Gastrocnemius medialis (tissue), 4 donors: Measurements from ENCODE around the gene WDR45. TPM values are rescaled to one million over a fixed set of nuclear protein-coding genes. Genes with fewer than 3 reads are reported as not detected.

Experiments
- ATAC-seq, 2 donors: fragments of 150-250 bp; one replicate each; pipeline ENCODE4 v1.9.1; 2016
- DNase-seq, 2 donors: peaks; one replicate each; pipeline ENCODE4 v3.0.0-alpha.2; 2019
- H3K27ac ChIP-seq, 4 donors: fragments of 200-600 bp; sonication (generic); 1 replicate in 1 of 4; 2 replicates in 3 of 4; pipeline ENCODE4 v1.5.1; 2016 to 2018; ENCODE audit warnings: mild to moderate bottlenecking in 2 of 4, moderate library complexity in 1 of 4
- H3K27me3 ChIP-seq, 3 donors: fragments of 200-600 bp; sonication (generic) in 2 of 3; 1 replicate in 1 of 3; 2 replicates in 2 of 3; pipeline versions ENCODE4 v1.5.1 to v1.6.0; 2016 to 2019; ENCODE audit warnings: mild to moderate bottlenecking in 1 of 3, moderate library complexity in 1 of 3
- H3K36me3 ChIP-seq, 2 donors: fragments of 200-600 bp; sonication (generic) in 1 of 2; one replicate each; pipeline ENCODE4 v1.5.1; 2017 to 2018
- H3K4me1 ChIP-seq, 2 donors: fragments of 200-600 bp; sonication (generic) in 1 of 2; one replicate each; pipeline ENCODE4 v1.5.1; 2016 to 2017; ENCODE audit warnings: mild to moderate bottlenecking in 2 of 2
- H3K4me3 ChIP-seq, 4 donors: fragments of 200-600 bp; sonication (generic) in 3 of 4; 1 replicate in 1 of 4; 2 replicates in 3 of 4; pipeline ENCODE4 v1.5.1; 2016 to 2019; ENCODE audit warnings: mild to moderate bottlenecking in 2 of 4
- H3K9me3 ChIP-seq, 3 donors: fragments of 200-600 bp; sonication (generic) in 2 of 3; 1 replicate in 1 of 3; 2 replicates in 2 of 3; pipeline ENCODE4 v1.5.1; 2016 to 2019
- CTCF ChIP-seq, 5 experiments: fragments of 450-650 bp in 3 of 5; fragments of 200-600 bp in 2 of 5; sonication (generic) in 2 of 5; IDR thresholded peaks in 4 of 5; conservative IDR thresholded peaks in 1 of 5; 1 replicate in 4 of 5; 2 replicates in 1 of 5; pipeline ENCODE4 v1.5.1; 2016 to 2019; ENCODE audit warnings: antibody characterized with exemption in 5 of 5, mild to moderate bottlenecking in 3 of 5, moderate library complexity in 3 of 5
- POLR2A ChIP-seq, 2 donors: fragments of 450-650 bp; IDR thresholded peaks; one replicate each; pipeline ENCODE4 v1.6.1; 2017; ENCODE audit warnings: antibody characterized with exemption in 2 of 2, mild to moderate bottlenecking in 2 of 2, moderate library complexity in 2 of 2
- in situ Hi-C, 4 donors: fragments of 200-750 bp; cut with MboI; loops; one replicate each; pipeline versions ENCODE4 v1.15.0 to v1.8.0; 2017; ENCODE audit warnings: low sequenced_read_pairs in 4 of 4
- intact Hi-C: fragments of 100-400 bp; cut with DNase I; formaldehyde crosslinking; loops from one replicate; pipeline ENCODE4 v1.15.1; 2023; ENCODE audit warnings: low total_unique reads
- total RNA-seq, 4 donors: library from RNA; depleted of rRNA; stranded (reverse); fragments of >200 nt; gene quantifications; one replicate each; pipeline versions ENCODE4 v1.1.0 to v1.2.3, GENCODE V29; 2016

Gene WDR45
- total RNA-seq, 4 donors from 2014 or later = 98.2 to 125 (median 105) TPM

DNA sequence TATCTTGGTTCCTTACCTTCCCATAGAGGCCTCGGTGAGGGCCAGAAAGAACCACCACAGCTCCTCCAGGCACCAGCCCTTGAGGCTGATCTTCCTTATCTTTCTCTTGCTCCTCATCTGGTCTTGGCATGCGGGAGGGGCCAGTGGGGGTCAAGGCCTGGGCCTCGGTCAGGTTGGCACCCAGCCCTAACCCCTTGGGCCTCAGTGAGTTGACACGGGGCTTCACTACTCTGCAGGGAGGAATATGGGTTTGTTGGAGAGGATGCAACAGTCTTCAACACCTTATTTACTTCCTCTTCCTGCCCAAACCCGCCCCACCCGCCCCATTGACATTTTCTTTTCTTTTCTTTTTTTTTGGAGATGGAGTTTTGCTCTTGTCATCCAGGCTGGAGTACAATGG, 37.9 kb upstream of the WDR45 start:
- ATAC-seq = no peak
- intact Hi-C loops (no loop called here), in situ Hi-C loops (no loop called here)
- Histone ChIP-seq H3K36me3 (peaks cover 0 to 40% of the 10 kb centered on the region in 2 donors), H3K4me3 (no peak overlapping the region), H3K9me3 (no peaks in the 10 kb centered on the region), H3K27ac (no peak overlapping the region), H3K4me1 (peaks cover 2% of the 10 kb centered on the region in 2 donors), H3K27me3 (no peaks in the 10 kb centered on the region)
- no peak for DNase-seq
- TF ChIP-seq POLR2A (IDR thresholded peaks at IDR 0.05) (no peak), CTCF (IDR thresholded peaks at IDR 0.05 in 4 of 5, conservative IDR thresholded peaks at IDR 0.05 in 1 of 5) (no peak)

DNA sequence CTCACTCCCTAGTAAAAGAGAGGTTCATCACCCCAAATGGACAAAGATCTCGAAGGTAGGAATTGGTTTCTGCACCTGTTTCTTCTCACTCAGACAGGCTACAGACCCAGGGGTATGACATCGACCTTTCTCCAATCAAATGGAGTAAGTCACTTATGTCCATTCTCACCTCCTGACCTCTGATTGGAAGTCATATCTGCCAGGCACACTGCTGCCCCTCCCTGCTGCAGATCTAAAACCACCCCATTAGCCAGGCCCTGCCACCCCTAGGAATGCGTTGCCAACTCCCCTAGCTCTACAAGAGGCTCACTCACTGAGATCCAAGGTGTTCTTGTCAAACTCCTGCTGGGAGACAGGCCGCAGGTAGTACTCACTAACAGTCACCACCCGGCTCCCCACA, 37.0 kb upstream of the WDR45 start:
- Histone ChIP-seq H3K4me3 (no peak overlapping the region), H3K9me3 (no peaks in the 10 kb centered on the region), H3K27ac (no peak overlapping the region), H3K36me3 (peaks cover 0 to 47% of the 10 kb centered on the region in 2 donors), H3K4me1 (no peaks in the 10 kb centered on the region), H3K27me3 (no peaks in the 10 kb centered on the region)
- ATAC-seq (no peak), DNase-seq (no peak)
- TF ChIP-seq POLR2A (IDR thresholded peaks at IDR 0.05) = no peak
- TF ChIP-seq CTCF (IDR thresholded peaks at IDR 0.05 in 4 of 5, conservative IDR thresholded peaks at IDR 0.05 in 1 of 5) = no peak
- intact Hi-C loops (no loop called here), in situ Hi-C loops (no loop called here)

DNA sequence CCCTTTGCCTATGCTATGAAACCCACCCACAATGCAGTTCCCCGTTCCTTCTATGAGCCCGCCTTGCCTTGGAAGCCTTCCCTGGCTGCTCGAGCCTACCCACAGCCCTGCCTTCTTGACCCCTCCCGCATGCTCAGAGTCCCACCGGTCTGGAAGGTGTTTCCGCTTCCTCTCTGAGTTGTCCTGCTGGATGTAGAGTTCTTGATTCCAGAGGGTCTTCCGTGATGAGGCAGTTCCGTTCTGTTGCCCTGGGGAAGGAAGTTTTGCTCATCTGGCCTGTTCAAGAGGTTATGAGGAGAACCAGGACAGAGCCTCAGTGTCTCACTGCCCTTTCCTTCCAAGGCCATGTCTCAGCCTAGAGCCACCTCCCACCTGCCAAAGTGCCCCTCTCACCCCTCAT, 36.4 kb upstream of the WDR45 start:
- no peak overlapping the region for H3K4me3 ChIP-seq
- intact Hi-C loops = no loop called here
- no peak for DNase-seq
- H3K4me1 ChIP-seq = no peaks in the 10 kb centered on the region
- TF ChIP-seq POLR2A (IDR thresholded peaks at IDR 0.05) = no peak
- TF ChIP-seq CTCF (IDR thresholded peaks at IDR 0.05 in 4 of 5, conservative IDR thresholded peaks at IDR 0.05 in 1 of 5) = no peak
- H3K27me3 ChIP-seq = no peaks in the 10 kb centered on the region
- in situ Hi-C loops = no loop called here
- H3K36me3 ChIP-seq = peaks cover 0 to 49% of the 10 kb centered on the region in 2 donors
- H3K27ac ChIP-seq = no peak overlapping the region
- no peak for ATAC-seq
- no peaks in the 10 kb centered on the region for H3K9me3 ChIP-seq

DNA sequence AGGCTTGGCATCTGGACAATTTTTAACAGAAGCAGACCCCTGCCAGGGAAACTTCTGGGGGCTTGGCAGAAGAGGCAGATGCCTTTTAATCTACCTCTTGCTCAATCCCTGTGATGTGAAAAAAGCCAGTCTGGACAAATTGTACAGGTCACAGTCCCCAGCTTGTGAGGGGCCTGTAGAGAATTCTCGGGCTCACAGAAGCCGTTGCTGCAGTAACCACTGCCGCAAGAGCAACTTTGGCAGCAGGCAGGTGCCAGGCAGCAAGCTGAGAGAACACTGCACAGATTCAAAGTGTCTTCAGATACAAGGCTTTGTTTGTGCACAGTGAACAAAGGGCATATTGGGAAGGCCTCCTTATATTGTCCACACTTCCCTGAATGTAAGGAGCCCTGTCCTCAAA, 32.1 kb upstream of the WDR45 start:
- ATAC-seq = no peak
- peaks cover 0 to 38% of the 10 kb centered on the region in 2 donors for H3K36me3 ChIP-seq
- in situ Hi-C loops = no loop called here

More for the DNA sequence above, 32.1 kb upstream of the WDR45 start:
- no peak for TF ChIP-seq CTCF (IDR thresholded peaks at IDR 0.05 in 4 of 5, conservative IDR thresholded peaks at IDR 0.05 in 1 of 5)
- no peak for TF ChIP-seq POLR2A (IDR thresholded peaks at IDR 0.05)
- Histone ChIP-seq H3K4me1 (no peaks in the 10 kb centered on the region), H3K4me3 (no peak overlapping the region), H3K27ac (no peak overlapping the region), H3K27me3 (no peaks in the 10 kb centered on the region), H3K9me3 (no peaks in the 10 kb centered on the region)
- no peak for DNase-seq
- intact Hi-C loops = no loop called here
